AG04450 (cell line): Measurements from ENCODE around the gene PCSK6. TPM values are rescaled to one million over a fixed set of nuclear protein-coding genes. Genes with fewer than 3 reads are reported as not detected.

Source experiments
- CTCF ChIA-PET: fragments of 300-600, 350-600 bp; formaldehyde crosslinking; extraction: SDS; loops from one replicate; lab custom pipeline; 2022; ENCODE audit warnings: antibody characterized with exemption, inconsistent platforms; lab: Charles Lee
- POLR2A ChIA-PET: fragments of 350-600 bp; formaldehyde crosslinking; extraction: SDS; loops from one replicate; lab custom pipeline; 2021; ENCODE audit warnings: antibody characterized with exemption, inconsistent platforms; lab: Yijun Ruan, JAX
- DNase-seq: peaks from one replicate; pipeline ENCODE4 v3.0.0-alpha.2; 2011; ENCODE audit warnings: low read depth, low spot score
- H3K27ac ChIP-seq: one replicate; pipeline ENCODE4 v1.5.1; 2012; ENCODE audit warnings: low read depth, low read length, control low read depth
- H3K27me3 ChIP-seq: one replicate; pipeline ENCODE4 v1.6.0; 2012; ENCODE audit warnings: low read length; ENCODE audit not compliant: control insufficient read depth, insufficient read depth
- H3K4me3 ChIP-seq: 2 replicates; pipeline ENCODE4 v1.5.1; 2011; ENCODE audit warnings: mild to moderate bottlenecking, low read depth, low read length, control low read depth
- H3K9me3 ChIP-seq: 2 replicates; pipeline ENCODE4 v1.5.1; 2012; ENCODE audit warnings: low read length; ENCODE audit not compliant: control insufficient read depth, insufficient read depth
- polyA plus RNA-seq: library from polyadenylated mRNA; depleted of rRNA; stranded (reverse); fragments of >200 nt; gene quantifications from 2 replicates; pipeline ENCODE4 v1.2.3, GENCODE V29; 2011
- TF ChIP-seq, protein P1 (sequence below): IDR thresholded peaks from 2 replicates; pipeline ENCODE4 v1.5.1; 2011; ENCODE audit warnings: low read depth, low read length, control low read depth, inconsistent platforms

Gene PCSK6
- polyA plus RNA-seq, 1 experiment = 0.06 TPM

DNA sequence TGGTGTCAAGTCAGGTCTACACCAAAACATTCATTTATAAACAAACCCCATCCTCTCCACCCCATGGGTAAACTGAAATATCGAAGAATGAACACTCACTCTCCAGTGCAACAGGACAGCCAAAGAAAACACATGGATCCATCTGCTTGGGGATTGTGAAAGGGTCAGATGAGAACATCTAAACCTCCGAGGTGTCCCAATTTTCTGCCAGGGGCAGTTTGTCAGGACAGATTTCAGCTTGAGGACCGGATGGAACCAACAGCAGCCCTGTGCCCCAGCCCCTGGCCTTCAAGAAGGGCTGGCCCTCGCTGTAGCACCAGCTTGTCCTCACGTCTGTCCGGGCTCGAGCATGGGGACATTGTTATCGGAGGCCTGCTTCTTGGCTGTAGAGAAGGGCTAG lies 45.5 kb downstream of the PCSK6 start:
- DNase-seq = no peak
- ChIA-PET CTCF (no interaction called here), POLR2A (no interaction called here)
- TF ChIP-seq, protein P1, sequence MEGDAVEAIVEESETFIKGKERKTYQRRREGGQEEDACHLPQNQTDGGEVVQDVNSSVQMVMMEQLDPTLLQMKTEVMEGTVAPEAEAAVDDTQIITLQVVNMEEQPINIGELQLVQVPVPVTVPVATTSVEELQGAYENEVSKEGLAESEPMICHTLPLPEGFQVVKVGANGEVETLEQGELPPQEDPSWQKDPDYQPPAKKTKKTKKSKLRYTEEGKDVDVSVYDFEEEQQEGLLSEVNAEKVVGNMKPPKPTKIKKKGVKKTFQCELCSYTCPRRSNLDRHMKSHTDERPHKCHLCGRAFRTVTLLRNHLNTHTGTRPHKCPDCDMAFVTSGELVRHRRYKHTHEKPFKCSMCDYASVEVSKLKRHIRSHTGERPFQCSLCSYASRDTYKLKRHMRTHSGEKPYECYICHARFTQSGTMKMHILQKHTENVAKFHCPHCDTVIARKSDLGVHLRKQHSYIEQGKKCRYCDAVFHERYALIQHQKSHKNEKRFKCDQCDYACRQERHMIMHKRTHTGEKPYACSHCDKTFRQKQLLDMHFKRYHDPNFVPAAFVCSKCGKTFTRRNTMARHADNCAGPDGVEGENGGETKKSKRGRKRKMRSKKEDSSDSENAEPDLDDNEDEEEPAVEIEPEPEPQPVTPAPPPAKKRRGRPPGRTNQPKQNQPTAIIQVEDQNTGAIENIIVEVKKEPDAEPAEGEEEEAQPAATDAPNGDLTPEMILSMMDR = no peak
- no peaks in the 10 kb centered on the region for H3K9me3 ChIP-seq
- peaks cover 2% of the 10 kb centered on the region for H3K27me3 ChIP-seq
- no peak overlapping the region for H3K4me3 ChIP-seq
- H3K27ac ChIP-seq = no peak overlapping the region

DNA sequence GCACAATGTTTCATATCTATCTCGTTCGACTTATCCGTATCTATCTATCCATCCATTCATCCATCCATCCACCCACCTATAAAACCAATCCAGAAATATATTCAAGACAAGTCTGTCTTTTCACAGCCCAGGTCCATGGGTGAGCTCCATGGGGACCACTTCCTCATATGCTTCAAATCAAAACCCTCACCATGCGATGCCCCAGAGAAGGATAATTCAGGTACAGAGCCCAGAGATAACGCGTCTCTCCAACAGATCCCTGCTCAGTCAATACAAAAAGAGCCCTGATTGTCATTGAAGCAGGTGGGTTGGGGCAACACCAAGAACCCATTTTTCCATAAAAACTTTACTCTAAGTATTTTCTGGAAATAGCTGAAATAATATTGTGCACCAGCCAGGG lies 47.2 kb downstream of the PCSK6 start:
- POLR2A ChIA-PET = no interaction called here
- DNase-seq = no peak
- peaks cover 2% of the 10 kb centered on the region for H3K27me3 ChIP-seq
- H3K27ac ChIP-seq = no peak overlapping the region
- CTCF ChIA-PET = no interaction called here
- H3K4me3 ChIP-seq = no peak overlapping the region
- TF ChIP-seq, protein P1 = no peak
- no peaks in the 10 kb centered on the region; the same call in 1 of the 2 replicates for H3K9me3 ChIP-seq

DNA sequence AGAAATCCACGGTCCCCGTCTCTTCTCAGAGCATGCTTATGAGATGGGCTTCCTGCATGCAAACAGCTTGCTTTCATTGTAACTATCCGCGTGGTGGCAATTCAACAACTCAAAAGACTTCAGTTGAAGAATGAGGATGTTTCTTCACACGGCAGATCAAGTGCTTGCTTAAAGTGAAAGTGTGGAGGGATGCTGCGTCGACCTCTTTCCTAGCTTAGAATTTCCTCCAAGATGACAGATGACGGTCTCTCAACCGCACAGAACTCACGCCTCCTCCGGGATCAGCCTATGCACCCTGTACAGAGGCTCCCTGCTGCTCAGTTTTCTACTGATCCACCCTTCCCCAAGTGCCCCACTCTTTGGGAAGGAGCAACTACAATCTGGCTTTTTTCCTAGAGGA lies 47.8 kb downstream of the PCSK6 start:
- peaks cover 2% of the 10 kb centered on the region for H3K27me3 ChIP-seq
- no peaks in the 10 kb centered on the region; the same call in 1 of the 2 replicates for H3K9me3 ChIP-seq
- TF ChIP-seq, protein P1 = no peak
- ChIA-PET POLR2A (no interaction called here), CTCF (no interaction called here)
- H3K27ac ChIP-seq = no peak overlapping the region
- DNase-seq = no peak
- H3K4me3 ChIP-seq = no peak overlapping the region

DNA sequence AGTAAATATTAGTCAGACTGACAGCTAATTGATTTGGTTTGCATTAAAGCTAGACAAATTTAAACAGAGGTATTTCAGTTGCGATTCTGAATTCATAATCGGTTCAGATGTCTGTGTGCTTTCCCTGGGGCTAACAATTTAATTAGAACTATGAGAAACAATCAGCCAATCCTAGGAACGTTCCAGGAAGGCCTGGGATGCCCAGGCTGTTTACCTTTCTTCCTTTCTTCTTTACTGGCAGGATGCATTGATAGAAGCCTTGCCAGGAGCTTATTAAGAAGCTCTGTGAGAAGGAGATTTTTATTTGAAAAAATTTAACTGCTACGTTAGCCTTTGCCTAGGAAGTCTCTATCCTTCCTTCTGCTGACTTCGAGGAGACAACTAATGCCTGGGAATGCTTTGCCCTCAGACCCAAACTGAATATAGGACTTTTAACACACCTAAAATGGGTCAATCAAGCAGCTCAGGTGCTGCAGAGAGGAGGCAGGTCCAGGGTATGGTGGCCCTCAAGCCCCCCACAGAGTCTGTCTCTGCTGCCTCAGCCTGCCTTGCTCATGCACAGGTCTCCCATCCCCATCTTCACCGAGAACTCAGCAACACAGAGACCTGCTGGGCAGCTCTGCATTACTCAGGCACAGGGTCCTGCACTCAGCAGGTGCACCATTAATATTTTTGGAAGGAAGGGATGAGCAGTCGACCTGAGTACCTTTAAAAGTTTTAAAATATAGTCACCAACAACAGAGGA lies 48.5 kb downstream of the PCSK6 start:
- Histone ChIP-seq H3K4me3 (no peak overlapping the region), H3K9me3 (no peaks in the 10 kb centered on the region; the same call in 1 of the 2 replicates), H3K27ac (no peak overlapping the region), H3K27me3 (peaks cover 2% of the 10 kb centered on the region)
- TF ChIP-seq, protein P1 = no peak
- POLR2A ChIA-PET = no interaction called here
- DNase-seq = no peak
- CTCF ChIA-PET = no interaction called here

GRCh38 chr15:101439920-101440319 lies 49.6 kb downstream of the PCSK6 start:
- Histone ChIP-seq H3K4me3 (no peak overlapping the region), H3K27me3 (peaks cover 2% of the 10 kb centered on the region), H3K27ac (no peak overlapping the region), H3K9me3 (no peaks in the 10 kb centered on the region; the same call in 1 of the 2 replicates)
- DNase-seq = no peak
- CTCF ChIA-PET = no interaction called here
- TF ChIP-seq, protein P1 = no peak
- POLR2A ChIA-PET = no interaction called here
